A673 (cell line): ENCODE measurements around the gene PLSCR1. TPM values are rescaled to one million over a fixed set of nuclear protein-coding genes. Genes with fewer than 3 reads are reported as not detected.

Source experiments
- BruUV-seq: library from RNA; stranded (reverse); fragments of 400-500 nt; replicated peaks from 2 replicates; lab custom pipeline; 2021; lab: Mats Ljungman, UMichigan
- CTCF ChIA-PET: fragments of 300-600 bp; sonication (Branson Sonifier 250); formaldehyde crosslinking; loops from one replicate; lab custom pipeline; 2022; ENCODE audit warnings: antibody characterized with exemption; lab: Charles Lee
- POLR2A ChIA-PET: fragments of 300-600 bp; sonication (Branson Sonifier 250); formaldehyde crosslinking; loops from one replicate; lab custom pipeline; 2022; ENCODE audit warnings: antibody characterized with exemption; ENCODE audit not compliant: low non-redundant PET; lab: Charles Lee
- DNase-seq: peaks from one replicate; pipeline ENCODE4 v3.0.0-alpha.2; 2015; ENCODE audit warnings: low spot score
- H3K27ac ChIP-seq: fragments of 200-600 bp; sonication (generic); 2 replicates; pipeline ENCODE4 v1.5.1; 2016; ENCODE audit warnings: mixed run types, low read depth, mild to moderate bottlenecking, mixed read lengths, antibody characterized with exemption, low read length; ENCODE audit not compliant: poor library complexity, severe bottlenecking
- H3K27me3 ChIP-seq: fragments of 200-600 bp; sonication (generic); replicated peaks from 2 replicates; pipeline ENCODE4 v1.6.1; 2017; ENCODE audit warnings: mixed run types, low read depth, mild to moderate bottlenecking, mixed read lengths, antibody characterized with exemption, low read length; ENCODE audit not compliant: insufficient read depth, poor library complexity
- H3K36me3 ChIP-seq: fragments of 200-600 bp; sonication (generic); 2 replicates; pipeline ENCODE4 v1.6.1; 2016; ENCODE audit warnings: mixed run types, mild to moderate bottlenecking, mixed read lengths, antibody characterized with exemption, low read length; ENCODE audit not compliant: insufficient read depth, poor library complexity, severe bottlenecking
- H3K4me1 ChIP-seq: fragments of 200-600 bp; sonication (generic); 2 replicates; pipeline ENCODE4 v1.6.1; 2017; ENCODE audit warnings: mixed run types, mild to moderate bottlenecking, mixed read lengths, antibody characterized with exemption, low read length; ENCODE audit not compliant: insufficient read depth, poor library complexity, severe bottlenecking
- H3K4me3 ChIP-seq: fragments of 200-600 bp; sonication (generic); 2 replicates; pipeline ENCODE4 v1.5.1; 2016; ENCODE audit warnings: low read depth, mixed run types, mild to moderate bottlenecking, mixed read lengths, low read length; ENCODE audit not compliant: poor library complexity, severe bottlenecking
- H3K9me3 ChIP-seq: fragments of 200-600 bp; sonication (generic); 2 replicates; pipeline ENCODE4 v1.6.1; 2016; ENCODE audit warnings: mixed run types, low read depth, mild to moderate bottlenecking, mixed read lengths, antibody characterized with exemption, low read length; ENCODE audit not compliant: poor library complexity, severe bottlenecking
- EZH2 ChIP-seq: fragments of 200-600 bp; sonication (generic); IDR thresholded peaks from 2 replicates; pipeline ENCODE4 v1.6.1; 2017; ENCODE audit warnings: borderline replicate concordance, low read depth, mild to moderate bottlenecking, mixed read lengths, antibody characterized with exemption, low read length; ENCODE audit not compliant: poor library complexity, severe bottlenecking
- intact Hi-C: fragments of 100-400 bp; cut with micrococcal nuclease; formaldehyde crosslinking; loops from one replicate; pipeline ENCODE4 v1.10.0; 2022; ENCODE audit not compliant: unreplicated experiment
- total RNA-seq: library from RNA; stranded (reverse); gene quantifications from 2 replicates; pipeline ENCODE4 v1.2.3, GENCODE V29; 2021
- TF ChIP-seq, protein P1 (sequence below): fragments of 300-800, 200-600 bp; sonication (generic); conservative IDR thresholded peaks from 2 replicates; pipeline ENCODE4 v1.5.1; 2017; ENCODE audit warnings: low read depth, mild to moderate bottlenecking, antibody characterized with exemption, low read length, moderate library complexity, mixed read lengths

The PLSCR1 gene
- total RNA-seq, 1 experiment from 2014 or later = 49.3 TPM

DNA sequence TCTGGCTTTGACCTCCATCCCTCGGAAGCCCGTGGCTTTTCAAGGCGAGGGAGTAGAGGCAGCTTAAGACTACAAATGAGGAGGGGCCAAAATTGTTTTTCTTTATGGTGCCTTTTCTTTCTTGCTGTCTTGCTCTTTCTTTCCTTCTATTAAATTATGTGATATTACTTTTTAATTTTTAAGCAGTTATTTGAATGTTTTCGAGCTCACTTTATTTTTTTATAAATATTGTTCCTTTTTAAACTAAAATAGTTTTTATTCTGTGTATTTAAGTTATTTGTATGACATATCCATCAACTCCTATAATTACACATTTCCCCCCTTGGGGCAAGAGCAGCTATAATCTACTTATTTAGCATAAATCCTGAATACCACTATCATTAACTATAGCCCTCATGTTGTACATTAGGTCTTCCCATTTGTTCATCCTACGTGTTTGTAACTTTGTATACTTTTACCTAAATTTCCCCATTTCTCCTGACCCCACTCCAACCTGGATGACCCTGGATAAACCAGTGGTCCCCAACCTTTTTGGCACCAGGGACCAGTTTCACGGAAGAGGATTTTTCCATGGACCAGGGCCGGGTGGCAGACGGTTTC lies 622 bp upstream of the PLSCR1 start:
- ChIA-PET CTCF (no interaction called here), POLR2A (interaction anchor here (0.6 kb wide), 1 partner anchor 781 kb away, joined by 5 read pairs; no protein-coding TSS in a partner anchor)
- Histone ChIP-seq H3K27ac (peak overlapping the region; percentile 88), H3K4me1 (peaks cover 22% of the 10 kb centered on the region), H3K27me3 (no peaks in the 10 kb centered on the region), H3K4me3 (peak overlapping the region; percentile 75), H3K9me3 (no peaks in the 10 kb centered on the region), H3K36me3 (no peaks in the 10 kb centered on the region)
- TF ChIP-seq, protein P1, sequence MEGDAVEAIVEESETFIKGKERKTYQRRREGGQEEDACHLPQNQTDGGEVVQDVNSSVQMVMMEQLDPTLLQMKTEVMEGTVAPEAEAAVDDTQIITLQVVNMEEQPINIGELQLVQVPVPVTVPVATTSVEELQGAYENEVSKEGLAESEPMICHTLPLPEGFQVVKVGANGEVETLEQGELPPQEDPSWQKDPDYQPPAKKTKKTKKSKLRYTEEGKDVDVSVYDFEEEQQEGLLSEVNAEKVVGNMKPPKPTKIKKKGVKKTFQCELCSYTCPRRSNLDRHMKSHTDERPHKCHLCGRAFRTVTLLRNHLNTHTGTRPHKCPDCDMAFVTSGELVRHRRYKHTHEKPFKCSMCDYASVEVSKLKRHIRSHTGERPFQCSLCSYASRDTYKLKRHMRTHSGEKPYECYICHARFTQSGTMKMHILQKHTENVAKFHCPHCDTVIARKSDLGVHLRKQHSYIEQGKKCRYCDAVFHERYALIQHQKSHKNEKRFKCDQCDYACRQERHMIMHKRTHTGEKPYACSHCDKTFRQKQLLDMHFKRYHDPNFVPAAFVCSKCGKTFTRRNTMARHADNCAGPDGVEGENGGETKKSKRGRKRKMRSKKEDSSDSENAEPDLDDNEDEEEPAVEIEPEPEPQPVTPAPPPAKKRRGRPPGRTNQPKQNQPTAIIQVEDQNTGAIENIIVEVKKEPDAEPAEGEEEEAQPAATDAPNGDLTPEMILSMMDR = no peak
- no peak for TF ChIP-seq EZH2
- no peak for DNase-seq
- TSS peak; percentile 98 for BruUV-seq
- intact Hi-C loops = no loop called here

DNA sequence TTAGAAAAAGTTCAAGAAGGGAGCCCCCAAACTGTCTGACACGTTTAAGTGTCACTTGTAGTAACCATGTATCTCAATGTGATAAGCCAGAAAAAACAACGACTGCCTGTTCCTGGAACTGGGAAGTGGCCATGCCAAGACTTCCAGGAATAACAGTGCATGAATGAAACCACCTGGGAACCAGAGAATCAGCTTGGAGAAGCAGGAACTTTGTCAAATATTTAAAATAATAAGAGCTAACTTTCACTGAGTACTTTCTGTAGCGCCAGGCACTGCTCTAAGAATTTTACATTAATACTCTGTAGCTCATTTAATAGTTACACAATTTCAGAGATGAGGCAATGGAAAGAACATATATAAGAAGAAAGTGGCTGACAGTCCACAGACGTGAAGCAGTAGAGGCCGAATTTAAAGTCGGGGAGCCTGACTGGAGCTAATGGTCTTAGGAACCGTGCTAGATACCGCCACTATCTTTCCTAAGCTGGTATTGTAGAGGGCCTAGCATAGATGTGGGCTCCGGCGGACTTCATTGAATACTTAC lies 876 bp downstream of the PLSCR1 start:
- CTCF ChIA-PET = no interaction called here
- DNase-seq = no peak

DNA sequence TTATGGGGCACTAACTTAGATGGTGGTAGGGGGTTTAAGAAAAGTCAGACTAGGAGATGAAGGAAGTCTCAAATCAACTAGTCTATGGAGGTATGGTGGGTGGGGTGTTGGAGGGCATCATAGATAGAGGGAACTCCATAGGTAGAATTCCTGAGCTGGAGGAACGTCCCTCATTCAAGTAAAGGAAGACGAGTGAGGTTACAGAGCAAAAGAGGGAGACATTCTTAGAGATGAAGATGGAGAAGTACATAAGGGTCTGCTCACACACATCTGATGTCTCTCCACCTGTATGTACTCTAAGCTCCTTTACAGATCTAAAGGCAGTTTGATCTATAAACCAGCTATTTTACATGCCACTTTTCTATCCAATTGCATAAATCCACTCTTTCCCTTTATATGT lies 1.4 kb downstream of the PLSCR1 start:
- no peaks in the 10 kb centered on the region for H3K36me3 ChIP-seq
- H3K27me3 ChIP-seq = no peaks in the 10 kb centered on the region
- TSS peak; percentile 28 for BruUV-seq
- no peak for DNase-seq
- TF ChIP-seq, protein P1 = no peak
- TF ChIP-seq EZH2 = no peak
- peak overlapping the region; percentile 75 for H3K4me3 ChIP-seq
- ChIA-PET POLR2A (interaction anchor here (0.6 kb wide), 1 partner anchor 13 kb away, joined by 3 read pairs; no protein-coding TSS in a partner anchor), CTCF (no interaction called here)
- intact Hi-C loops = no loop called here
- H3K27ac ChIP-seq = peak overlapping the region; percentile 22
- H3K9me3 ChIP-seq = no peaks in the 10 kb centered on the region
- peaks cover 22% of the 10 kb centered on the region for H3K4me1 ChIP-seq

More for the DNA sequence above, 876 bp downstream of the PLSCR1 start:
- Histone ChIP-seq H3K27me3 (no peaks in the 10 kb centered on the region), H3K36me3 (no peaks in the 10 kb centered on the region), H3K4me3 (peak overlapping the region; percentile 75), H3K4me1 (peaks cover 22% of the 10 kb centered on the region), H3K27ac (peak overlapping the region; percentile 88), H3K9me3 (no peaks in the 10 kb centered on the region)
- POLR2A ChIA-PET = no interaction called here
- no peak for TF ChIP-seq EZH2
- TF ChIP-seq, protein P1 = no peak
- intact Hi-C loops = no loop called here
- no TSS peak for BruUV-seq
